Endothelial cell of umbilical vein (primary cell): Measurements from ENCODE around the gene GPR61. TPM values are rescaled to one million over a fixed set of nuclear protein-coding genes. Genes with fewer than 3 reads are reported as not detected.

Source experiments
- BruUV-seq: library from RNA; stranded (reverse); fragments of 400-500 nt; replicated peaks from 2 replicates; lab custom pipeline; 2021; lab: Mats Ljungman, UMichigan
- CTCF ChIA-PET: fragments of 300-600, 350-600 bp; sonication (Branson Sonifier 250); formaldehyde crosslinking; loops from one replicate; lab custom pipeline; 2021; ENCODE audit warnings: antibody characterized with exemption, inconsistent platforms; lab: Charles Lee
- POLR2A ChIA-PET: fragments of 300-600, 350-600 bp; sonication (Branson Sonifier 250); formaldehyde crosslinking; loops from one replicate; lab custom pipeline; 2021; ENCODE audit warnings: antibody characterized with exemption, inconsistent platforms; lab: Charles Lee
- DNase-seq: peaks from one replicate; pipeline ENCODE4 v3.0.0-alpha.2; 2011; ENCODE audit warnings: low read depth, low spot score
- FAIRE-seq: peaks from 2 replicates; lab custom pipeline; 2011; peaks lifted over from hg19 to GRCh38; lab: Jason Lieb, UNC
- H2AFZ ChIP-seq: 2 replicates; pipeline ENCODE4 v1.6.0; 2012; ENCODE audit warnings: low read depth, low read length, control low read depth, inconsistent platforms
- H3K27ac ChIP-seq: 2 replicates; pipeline ENCODE4 v1.5.1; 2011; ENCODE audit warnings: low read depth, mild to moderate bottlenecking, control low read depth, low read length, moderate library complexity; ENCODE audit not compliant: insufficient read depth
- H3K27me3 ChIP-seq, 2 experiments: 2 replicates each; pipeline versions ENCODE4 v1.6.0 to v1.6.1; 2011; ENCODE audit warnings: low read length in 2 of 2, mixed read lengths in 1 of 2; ENCODE audit not compliant: control insufficient read depth in 2 of 2, insufficient read depth in 2 of 2
- H3K36me3 ChIP-seq, 2 experiments: 2 replicates in 1 of 2; 3 replicates in 1 of 2; pipeline ENCODE4 v1.5.1; 2011; ENCODE audit warnings: low read length in 2 of 2, mild to moderate bottlenecking in 1 of 2, moderate library complexity in 1 of 2; ENCODE audit not compliant: control insufficient read depth in 2 of 2, insufficient read depth in 2 of 2; ENCODE audit errors: extremely low read depth in 1 of 2
- H3K4me1 ChIP-seq: 3 replicates; pipeline ENCODE4 v1.5.1; 2011; ENCODE audit warnings: mild to moderate bottlenecking, low read length; ENCODE audit not compliant: control insufficient read depth, insufficient read depth; ENCODE audit errors: extremely low read depth
- H3K4me2 ChIP-seq: 2 replicates; pipeline ENCODE4 v1.6.1; 2011; ENCODE audit warnings: low read length, control low read depth, mixed read lengths; ENCODE audit not compliant: insufficient read depth
- H3K4me3 ChIP-seq, 3 experiments: fragments of 200-600 bp in 1 of 3; sonication (generic), shearing (Covaris generic) in 1 of 3; replicated peaks in 1 of 3; 2 replicates each; pipeline ENCODE4 v1.5.1; 2011 to 2016; ENCODE audit warnings: control low read depth in 3 of 3, low read length in 3 of 3, mild to moderate bottlenecking in 2 of 3, inconsistent platforms in 1 of 3, low read depth in 1 of 3, moderate library complexity in 1 of 3; ENCODE audit not compliant: insufficient read depth in 1 of 3
- H3K79me2 ChIP-seq: 2 replicates; pipeline ENCODE4 v1.6.0; 2012; ENCODE audit warnings: low read length, inconsistent platforms; ENCODE audit not compliant: control insufficient read depth, insufficient read depth
- H3K9ac ChIP-seq: replicated peaks from 2 replicates; pipeline ENCODE3; 2011; ENCODE audit warnings: low read length, control low read depth; ENCODE audit not compliant: insufficient read depth; ENCODE audit errors: extremely low read depth
- H3K9me1 ChIP-seq: replicated peaks from 3 replicates; pipeline ENCODE4 v1.6.0; 2011; ENCODE audit warnings: mild to moderate bottlenecking, low read length; ENCODE audit not compliant: control insufficient read depth, insufficient read depth; ENCODE audit errors: extremely low read depth
- H3K9me3 ChIP-seq: replicated peaks from 2 replicates; pipeline ENCODE4 v1.5.1; 2012; ENCODE audit warnings: low read length, inconsistent platforms; ENCODE audit not compliant: control insufficient read depth, insufficient read depth
- H4K20me1 ChIP-seq: replicated peaks from 2 replicates; pipeline ENCODE3; 2011; ENCODE audit warnings: mild to moderate bottlenecking, low read length; ENCODE audit not compliant: control insufficient read depth, insufficient read depth; ENCODE audit errors: extremely low read depth
- EZH2 ChIP-seq: IDR thresholded peaks from 2 replicates; pipeline ENCODE4 v1.6.1; 2012; ENCODE audit warnings: borderline replicate concordance, low read depth, mild to moderate bottlenecking, moderate library complexity, low read length, inconsistent platforms; ENCODE audit not compliant: severe bottlenecking
- FOS ChIP-seq: IDR thresholded peaks from 2 replicates; pipeline ENCODE4 v1.6.1; 2011; ENCODE audit warnings: mild to moderate bottlenecking, low read length, moderate library complexity, borderline replicate concordance; ENCODE audit not compliant: insufficient read depth
- JUN ChIP-seq: IDR thresholded peaks from 2 replicates; pipeline ENCODE4 v1.6.1; 2011; ENCODE audit warnings: borderline replicate concordance, low read depth; ENCODE audit not compliant: insufficient read length, insufficient read depth
- MYC ChIP-seq: IDR thresholded peaks from one replicate; pipeline ENCODE4 v1.6.1; 2011; ENCODE audit warnings: mild to moderate bottlenecking, low read depth, low read length
- POLR2AphosphoS5 ChIP-seq: IDR thresholded peaks from 2 replicates; pipeline ENCODE4 v1.6.1; 2012; ENCODE audit warnings: low read depth, mild to moderate bottlenecking, control low read depth, low read length, moderate library complexity; ENCODE audit not compliant: insufficient read depth
- dilution Hi-C: fragments of 300-500 bp; cut with MboI; formaldehyde crosslinking; loops from one replicate; pipeline ENCODE4 v1.15.0; 2019; ENCODE audit warnings: low sequenced_read_pairs; ENCODE audit not compliant: extremely low pct_ligation_motif_present
- intact Hi-C: fragments of 100-400 bp; cut with micrococcal nuclease; formaldehyde crosslinking; loops from one replicate; pipeline ENCODE4 v1.10.0; 2022
- polyA plus RNA-seq, 4 experiments: library from polyadenylated mRNA; depleted of rRNA in 3 of 4; stranded (reverse) in 3 of 4; unstranded in 1 of 4; fragments of >200 nt; gene quantifications; 2 replicates each; pipeline versions ENCODE4 v1.2.1 to v1.2.3, GENCODE V29; 2011 to 2012; ENCODE audit warnings: missing spikeins in 1 of 4
- small RNA-seq: library from RNA; depleted of rRNA; stranded (forward); fragments of <200 nt; gene quantifications from one replicate; pipeline ENCODE3, GENCODE V24; 2012; ENCODE audit warnings: low replicate concordance, low read depth; ENCODE audit not compliant: insufficient read depth, insufficient read length
- total RNA-seq: library from RNA; stranded (reverse); gene quantifications from 2 replicates; pipeline ENCODE4 v1.2.3, GENCODE V29; 2021

GPR61 gene
- total and polyA plus RNA-seq, 2 donors (not counting 3 experiments of a cell fraction or from before 2014, with no cell fraction given) = not detected

GRCh38 chr1:109592916-109593315, 53.2 kb downstream of the GPR61 start:
- dilution Hi-C loops = no loop called here
- H3K4me2 ChIP-seq = no peak overlapping the region
- peaks cover 5 to 7% of the 10 kb centered on the region in 2 experiments for H3K36me3 ChIP-seq
- H3K9me1 ChIP-seq = no peaks in the 10 kb centered on the region
- no peak overlapping the region for H3K4me3 ChIP-seq
- TF ChIP-seq EZH2 (no peak), JUN (no peak), POLR2AphosphoS5 (no peak), MYC (no peak)
- no peak overlapping the region for H3K27ac ChIP-seq
- POLR2A ChIA-PET = no interaction called here
- FAIRE-seq (no peak), DNase-seq (no peak)
- no peaks in the 10 kb centered on the region for H4K20me1 ChIP-seq
- peaks cover 15% of the 10 kb centered on the region for H3K4me1 ChIP-seq
- no peaks in the 10 kb centered on the region for H3K27me3 ChIP-seq
- no peaks in the 10 kb centered on the region for H3K79me2 ChIP-seq
- CTCF ChIA-PET = interaction anchor here (1.0 to 1.2 kb wide), 2 partner anchors 37 to 47 kb away, joined by 3 read pairs; no protein-coding TSS in a partner anchor
- intact Hi-C loops = no loop called here
- no peak overlapping the region for H2AFZ ChIP-seq
- BruUV-seq = no TSS peak
- H3K9me3 ChIP-seq = no peaks in the 10 kb centered on the region
- no peak overlapping the region for H3K9ac ChIP-seq

- intact Hi-C loops (loop anchor here (1.0 to 2.0 kb wide), 3 partner anchors 15 to 47 kb away; partner anchors contain the start of gene GNAI3), dilution Hi-C loops (no loop called here)
- TF ChIP-seq MYC = no peak
- TF ChIP-seq FOS = peak; percentile 57
- no peak for TF ChIP-seq EZH2
- peak; percentile 44 for TF ChIP-seq JUN
- Histone ChIP-seq H4K20me1 (no peaks in the 10 kb centered on the region), H3K4me2 (peak overlapping the region; percentile 30), H3K27me3 (no peaks in the 10 kb centered on the region), H3K79me2 (no peaks in the 10 kb centered on the region), H3K9me1 (no peaks in the 10 kb centered on the region), H3K4me3 (no peak overlapping the region), H3K4me1 (peaks cover 15% of the 10 kb centered on the region), H3K36me3 (peaks cover 2 to 5% of the 10 kb centered on the region in 2 experiments), H3K9me3 (no peaks in the 10 kb centered on the region), H3K9ac (peak overlapping the region; percentile 38), H3K27ac (peak overlapping the region; percentile 68), H2AFZ (no peak overlapping the region)
- BruUV-seq = no TSS peak
- DNase-seq (peak; percentile 61), FAIRE-seq (peak; percentile 68)
- ChIA-PET POLR2A (interaction anchor here (0.7 to 1.5 kb wide), 5 partner anchors 15 to 43 kb away, joined by 3 to 10 read pairs (median 4); no protein-coding TSS in a partner anchor), CTCF (interaction anchor here (0.7 to 2.6 kb wide), 12 partner anchors 9 to 63 kb away, joined by 3 to 16 read pairs (median 6); partner anchors contain the start of genes AMPD2, GNAI3 and GNAT2)
Observed at GRCh38 chr1:109595531-109595930, 55.9 kb downstream of the GPR61 start.

Small RNA genes within 50 kb of the gene (small RNA-seq; reads per million reads assigned to genes)
- gene RNU6V = not detected

Other genes starting within 250 kb of the GPR61 start
- not detected in 2 replicates for gene MYBPHL, start 232.9 kb upstream of the GPR61 start, total RNA-seq
- not detected in 2 replicates for gene MYBPHL, start 232.9 kb upstream of the GPR61 start, polyA plus RNA-seq
- gene SORT1, start 142.0 kb upstream of the GPR61 start, total RNA-seq = 16.8 and 17.8 TPM in 2 replicates
- 6.4 and 6.8 TPM in 2 replicates for gene SORT1, start 142.0 kb upstream of the GPR61 start, polyA plus RNA-seq
- gene PSMA5, start 113.4 kb upstream of the GPR61 start, total RNA-seq = 112 and 125 TPM in 2 replicates
- gene PSMA5, start 113.4 kb upstream of the GPR61 start, polyA plus RNA-seq = 87.9 and 98.1 TPM in 2 replicates
- not detected in 2 replicates for gene SYPL2, start 73.3 kb upstream of the GPR61 start, total RNA-seq
- gene SYPL2, start 73.3 kb upstream of the GPR61 start, polyA plus RNA-seq = 0.02 TPM in 1 of 2 replicates, not detected in the other
- gene ATXN7L2, start 56.0 kb upstream of the GPR61 start, total RNA-seq = 3.8 and 4.4 TPM in 2 replicates
- gene ATXN7L2, start 56.0 kb upstream of the GPR61 start, polyA plus RNA-seq = 4.9 and 5.7 TPM in 2 replicates
- gene CYB561D1, start 45.8 kb upstream of the GPR61 start, total RNA-seq = 6.9 and 7.3 TPM in 2 replicates
- gene CYB561D1, start 45.8 kb upstream of the GPR61 start, polyA plus RNA-seq = 7.2 and 9.2 TPM in 2 replicates
- gene AMIGO1, start 30.1 kb upstream of the GPR61 start, total RNA-seq = 0.78 and 0.88 TPM in 2 replicates
- gene AMIGO1, start 30.1 kb upstream of the GPR61 start, polyA plus RNA-seq = 0.67 and 0.80 TPM in 2 replicates
- gene GNAI3, start 8.7 kb downstream of the GPR61 start, total RNA-seq = 12.9 and 14.0 TPM in 2 replicates
- 3.7 and 5.0 TPM in 2 replicates for gene GNAI3, start 8.7 kb downstream of the GPR61 start, polyA plus RNA-seq
- gene GNAT2, start 79.7 kb downstream of the GPR61 start, total RNA-seq = 0.30 TPM in 1 of 2 replicates, not detected in the other
- gene GNAT2, start 79.7 kb downstream of the GPR61 start, polyA plus RNA-seq = 0.08 TPM in 1 of 2 replicates, not detected in the other
- gene AMPD2, start 80.0 kb downstream of the GPR61 start, total RNA-seq = 69.4 and 82.7 TPM in 2 replicates
- gene AMPD2, start 80.0 kb downstream of the GPR61 start, polyA plus RNA-seq = 66.5 and 69.4 TPM in 2 replicates
- gene GSTM4, start 116.2 kb downstream of the GPR61 start, total RNA-seq = 5.5 and 9.5 TPM in 2 replicates
- 11.6 and 12.4 TPM in 2 replicates for gene GSTM4, start 116.2 kb downstream of the GPR61 start, polyA plus RNA-seq
- 12.0 and 21.5 TPM in 2 replicates for gene GSTM2, start 128.2 kb downstream of the GPR61 start, total RNA-seq
- 23.6 and 27.1 TPM in 2 replicates for gene GSTM2, start 128.2 kb downstream of the GPR61 start, polyA plus RNA-seq
- 35.5 TPM in 1 of 2 replicates, not detected in the other for gene GSTM1, start 147.9 kb downstream of the GPR61 start, total RNA-seq
- 0.16 TPM in 1 of 2 replicates, not detected in the other for gene GSTM1, start 147.9 kb downstream of the GPR61 start, polyA plus RNA-seq
- gene GSTM5, start 172.4 kb downstream of the GPR61 start, total RNA-seq = 0.51 and 1.6 TPM in 2 replicates
- gene GSTM5, start 172.4 kb downstream of the GPR61 start, polyA plus RNA-seq = 0.21 and 0.25 TPM in 2 replicates
- 18.5 and 27.9 TPM in 2 replicates for gene GSTM3, start 201.2 kb downstream of the GPR61 start, total RNA-seq
- 48.3 and 52.0 TPM in 2 replicates for gene GSTM3, start 201.2 kb downstream of the GPR61 start, polyA plus RNA-seq
- gene EPS8L3, start 224.1 kb downstream of the GPR61 start, total RNA-seq = not detected in 2 replicates
- not detected in 2 replicates for gene EPS8L3, start 224.1 kb downstream of the GPR61 start, polyA plus RNA-seq